Karpas-422 (cell line): Measurements from ENCODE around the gene ADGRD1. TPM values are rescaled to one million over a fixed set of nuclear protein-coding genes. Genes with fewer than 3 reads are reported as not detected.
"Not testable (repeated sequence)": the region's sequence is repeated elsewhere in the genome, so short reads cannot be mapped to it uniquely, and the experiment has no call there.

Experiments used
- DNase-seq: peaks from one replicate; pipeline ENCODE4 v3.0.0-alpha.2; 2015
- H2AFZ ChIP-seq: fragments of 200-600 bp; sonication (generic); 2 replicates; pipeline ENCODE4 v1.6.1; 2014; ENCODE audit warnings: antibody characterized with exemption, low read length, mixed read lengths
- H3K27ac ChIP-seq: fragments of 200-600 bp; sonication (generic); 2 replicates; pipeline ENCODE4 v1.5.1; 2014; ENCODE audit warnings: mild to moderate bottlenecking, low read length, moderate library complexity
- H3K27me3 ChIP-seq: fragments of 200-600 bp; sonication (generic); 2 replicates; pipeline ENCODE4 v1.6.1; 2014; ENCODE audit warnings: low read length, mixed read lengths
- H3K36me3 ChIP-seq: fragments of 200-600 bp; sonication (generic); 2 replicates; pipeline ENCODE4 v1.6.1; 2014; ENCODE audit warnings: low read length, mixed read lengths; ENCODE audit not compliant: insufficient read depth
- H3K4me1 ChIP-seq: fragments of 200-600 bp; sonication (generic); 2 replicates; pipeline ENCODE4 v1.6.1; 2014; ENCODE audit warnings: mild to moderate bottlenecking, low read length, mixed read lengths
- H3K4me2 ChIP-seq: fragments of 200-600 bp; sonication (generic); 2 replicates; pipeline ENCODE4 v1.6.1; 2014; ENCODE audit warnings: low read length, low read depth, mild to moderate bottlenecking; ENCODE audit not compliant: poor library complexity, severe bottlenecking
- H3K4me3 ChIP-seq: fragments of 200-600 bp; sonication (generic); 2 replicates; pipeline ENCODE4 v1.5.1; 2014; ENCODE audit warnings: mild to moderate bottlenecking, antibody characterized with exemption, low read length, mixed read lengths
- H3K79me2 ChIP-seq: fragments of 200-600 bp; sonication (generic); 2 replicates; pipeline ENCODE4 v1.6.1; 2014; ENCODE audit warnings: mild to moderate bottlenecking, low read length, mixed read lengths
- H3K9ac ChIP-seq: fragments of 200-600 bp; sonication (generic); 2 replicates; pipeline ENCODE4 v1.6.0; 2014; ENCODE audit warnings: low read length
- H3K9me2 ChIP-seq: fragments of 200-600 bp; sonication (generic), shearing (Covaris generic); replicated peaks from 2 replicates; pipeline ENCODE4 v1.6.0; 2014; ENCODE audit warnings: mild to moderate bottlenecking, low read length, moderate library complexity; ENCODE audit not compliant: insufficient read depth
- H3K9me3 ChIP-seq: fragments of 300-700, 200-600 bp; sonication (generic); 2 replicates; pipeline ENCODE4 v1.6.1; 2014; ENCODE audit warnings: low read length, mixed read lengths
- H4K20me1 ChIP-seq: fragments of 200-600 bp; sonication (generic); 2 replicates; pipeline ENCODE4 v1.6.1; 2014; ENCODE audit warnings: mild to moderate bottlenecking, antibody characterized with exemption, low read length, low read depth; ENCODE audit not compliant: insufficient read depth
- total RNA-seq: library from RNA; depleted of rRNA; stranded (reverse); fragments of >200 nt; shearing (Covaris generic); gene quantifications from 2 replicates; pipeline ENCODE4 v1.2.3, GENCODE V29; 2014; ENCODE audit warnings: low replicate concordance

ADGRD1 gene
- total RNA-seq, 1 experiment from 2014 or later = not detected

DNA sequence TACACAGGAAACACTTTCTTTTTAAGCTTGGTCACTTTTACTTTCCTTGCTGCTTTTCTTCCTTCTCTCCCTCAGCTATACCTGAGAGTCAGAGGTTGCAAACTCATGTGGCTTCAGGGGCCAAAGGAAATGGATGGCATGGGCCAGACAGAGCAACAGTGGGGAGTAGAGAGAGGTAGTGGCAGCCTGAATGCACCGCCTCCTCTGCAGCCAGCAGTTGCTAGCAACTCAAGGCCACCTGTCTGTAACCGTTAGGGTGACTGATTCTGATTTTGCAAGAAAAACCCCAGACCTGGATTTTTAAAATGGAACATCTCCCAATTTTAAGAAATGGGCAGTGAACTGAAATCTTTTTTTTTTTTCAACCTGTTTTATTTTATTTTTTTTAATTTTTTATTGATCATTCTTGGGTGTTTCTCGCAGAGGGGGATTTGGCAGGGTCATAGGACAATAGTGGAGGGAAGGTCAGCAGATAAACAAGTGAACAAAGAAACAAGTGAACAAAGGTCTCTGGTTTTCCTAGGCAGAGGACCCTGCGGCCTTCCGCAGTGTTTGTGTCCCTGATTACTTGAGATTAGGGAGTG is 41.8 kb downstream of the ADGRD1 start:
- not testable (repeated sequence) for H3K27me3 ChIP-seq, H3K9me2 ChIP-seq, H3K27ac ChIP-seq, H4K20me1 ChIP-seq, H3K9ac ChIP-seq, H3K4me3 ChIP-seq, H3K4me1 ChIP-seq, H3K9me3 ChIP-seq, H3K4me2 ChIP-seq, H3K79me2 ChIP-seq, H3K36me3 ChIP-seq, DNase-seq, H2AFZ ChIP-seq

DNA sequence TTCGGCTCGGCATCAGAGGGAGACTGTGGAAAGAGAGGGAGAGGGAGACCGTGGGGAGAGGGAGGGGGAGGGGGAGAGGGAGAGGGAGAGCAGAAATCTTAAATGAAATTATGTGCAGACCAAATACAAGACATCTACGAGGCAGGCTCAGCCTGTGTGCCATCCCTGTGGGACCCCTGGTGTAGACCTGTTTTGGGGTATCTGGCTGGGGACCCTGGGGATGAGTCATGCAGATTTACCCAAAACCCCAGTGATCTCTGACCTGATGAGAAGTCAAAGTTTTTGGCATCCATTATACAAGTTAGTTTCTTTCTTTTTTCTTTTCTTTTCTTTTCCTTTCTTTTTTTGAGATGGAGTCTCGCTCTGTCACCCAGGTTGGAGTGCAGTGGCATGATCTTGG is 44.4 kb downstream of the ADGRD1 start:
- Histone ChIP-seq H3K36me3 (no peaks in the 10 kb centered on the region), H3K4me2 (no peak overlapping the region), H3K9me2 (no peaks in the 10 kb centered on the region), H2AFZ (no peak overlapping the region), H3K79me2 (no peaks in the 10 kb centered on the region), H3K4me3 (no peak overlapping the region), H3K4me1 (no peaks in the 10 kb centered on the region), H4K20me1 (no peaks in the 10 kb centered on the region), H3K27ac (no peak overlapping the region), H3K9me3 (no peaks in the 10 kb centered on the region), H3K9ac (no peak overlapping the region), H3K27me3 (no peaks in the 10 kb centered on the region)
- DNase-seq = no peak

- Histone ChIP-seq H2AFZ (no peak overlapping the region), H3K27me3 (no peaks in the 10 kb centered on the region), H3K4me3 (no peak overlapping the region), H3K9me3 (no peaks in the 10 kb centered on the region), H4K20me1 (no peaks in the 10 kb centered on the region), H3K9me2 (no peaks in the 10 kb centered on the region), H3K4me2 (no peak overlapping the region), H3K27ac (no peak overlapping the region), H3K36me3 (no peaks in the 10 kb centered on the region), H3K79me2 (no peaks in the 10 kb centered on the region), H3K4me1 (no peaks in the 10 kb centered on the region), H3K9ac (no peak overlapping the region)
- DNase-seq = no peak
Observed at GRCh38 chr12:131000000-131000486, 46.3 kb downstream of the ADGRD1 start.

DNA sequence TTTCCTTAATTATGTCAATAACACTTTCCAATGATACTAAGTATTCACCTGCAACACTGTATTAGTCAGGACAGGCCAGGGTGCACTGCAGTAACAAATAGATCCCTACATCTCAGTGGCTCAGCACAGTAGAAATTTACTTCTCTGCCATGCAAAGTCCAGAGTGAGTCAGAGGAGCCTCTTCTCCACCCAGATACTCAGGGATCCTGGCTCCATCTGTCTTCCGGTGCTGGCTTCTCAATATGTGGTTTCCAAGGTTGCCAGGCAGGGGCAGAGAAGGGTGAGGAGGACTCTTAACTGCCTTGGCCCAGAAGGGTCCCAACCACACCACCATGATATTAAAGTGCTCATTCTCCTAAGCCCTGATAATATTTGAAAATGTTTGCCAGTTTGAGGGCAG is 47.8 kb downstream of the ADGRD1 start:
- no peaks in the 10 kb centered on the region for H3K9me2 ChIP-seq
- H3K27me3 ChIP-seq = no peaks in the 10 kb centered on the region
- no peak overlapping the region for H3K4me2 ChIP-seq
- H4K20me1 ChIP-seq = no peaks in the 10 kb centered on the region
- H3K36me3 ChIP-seq = no peaks in the 10 kb centered on the region
- H3K4me1 ChIP-seq = no peaks in the 10 kb centered on the region
- no peaks in the 10 kb centered on the region for H3K79me2 ChIP-seq
- no peak overlapping the region for H3K9ac ChIP-seq
- H2AFZ ChIP-seq = no peak overlapping the region
- DNase-seq = no peak
- no peak overlapping the region for H3K4me3 ChIP-seq
- H3K27ac ChIP-seq = no peak overlapping the region
- H3K9me3 ChIP-seq = no peaks in the 10 kb centered on the region

GRCh38 chr12:131002216-131002631 is 48.5 kb downstream of the ADGRD1 start:
- H3K27me3 ChIP-seq = no peaks in the 10 kb centered on the region
- H3K9me2 ChIP-seq = no peaks in the 10 kb centered on the region
- no peak overlapping the region for H3K4me2 ChIP-seq
- H3K4me1 ChIP-seq = no peaks in the 10 kb centered on the region
- H3K9ac ChIP-seq = no peak overlapping the region
- DNase-seq = no peak
- no peaks in the 10 kb centered on the region for H3K36me3 ChIP-seq
- no peak overlapping the region for H3K27ac ChIP-seq
- no peaks in the 10 kb centered on the region for H3K9me3 ChIP-seq
- H3K79me2 ChIP-seq = no peaks in the 10 kb centered on the region
- no peak overlapping the region for H3K4me3 ChIP-seq
- no peaks in the 10 kb centered on the region for H4K20me1 ChIP-seq
- H2AFZ ChIP-seq = no peak overlapping the region

DNA sequence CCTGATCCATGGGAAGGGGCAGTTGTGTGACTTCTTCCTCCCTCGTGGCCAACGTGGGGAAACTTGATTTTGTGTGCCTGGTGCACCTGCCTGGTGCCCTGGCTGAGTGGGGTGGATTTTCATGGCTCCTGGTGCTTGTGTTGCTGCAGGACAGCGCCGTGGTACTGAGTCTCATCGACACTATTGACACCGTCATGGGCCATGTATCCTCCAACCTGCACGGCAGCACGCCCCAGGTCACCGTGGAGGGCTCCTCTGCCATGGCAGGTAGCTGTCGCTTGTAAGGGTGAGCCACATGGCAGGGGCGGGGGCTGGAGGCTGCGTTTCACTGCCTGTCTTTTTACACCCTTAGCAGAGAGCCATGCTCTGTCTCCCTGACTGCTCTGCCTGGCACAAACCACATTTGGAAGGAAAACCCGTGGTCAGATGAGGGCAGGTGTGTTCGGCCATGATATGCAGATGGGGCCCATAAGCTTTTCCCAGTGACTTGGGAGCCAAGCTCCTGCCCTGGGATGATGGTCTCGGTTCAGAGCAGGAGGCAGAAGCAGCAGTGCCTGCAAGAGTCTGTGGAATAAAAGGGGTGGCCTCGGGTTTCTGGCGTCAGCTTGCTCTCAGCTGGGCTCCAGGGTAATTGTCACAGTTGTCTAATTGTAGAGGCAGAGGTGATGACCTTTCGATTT is 49.5 kb downstream of the ADGRD1 start:
- Histone ChIP-seq H2AFZ (no peak overlapping the region), H3K9ac (no peak overlapping the region), H3K36me3 (no peaks in the 10 kb centered on the region)

DNA sequence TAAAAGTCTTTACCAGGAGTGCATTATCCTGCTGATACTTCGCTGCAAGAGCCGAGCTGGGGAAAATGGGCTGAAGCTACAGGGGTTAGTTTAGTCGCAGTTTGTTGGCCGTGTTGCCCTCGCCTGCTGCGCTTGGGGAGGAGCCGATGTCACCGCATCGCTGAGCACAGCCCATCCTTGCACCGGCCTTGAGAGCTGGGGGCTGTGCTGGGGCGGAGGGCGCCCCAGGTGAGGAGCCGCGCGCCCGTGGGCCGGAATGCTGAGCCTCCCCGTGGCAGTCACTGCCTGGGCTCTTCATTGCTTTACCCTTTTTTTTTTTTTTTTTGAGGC is 50.0 kb downstream of the ADGRD1 start:
- Histone ChIP-seq H3K9me2 (no peaks in the 10 kb centered on the region), H2AFZ (no peak overlapping the region), H3K4me1 (no peaks in the 10 kb centered on the region), H3K9me3 (no peaks in the 10 kb centered on the region), H3K4me3 (no peak overlapping the region), H3K27me3 (no peaks in the 10 kb centered on the region), H3K36me3 (no peaks in the 10 kb centered on the region), H3K4me2 (no peak overlapping the region), H3K9ac (no peak overlapping the region), H3K79me2 (no peaks in the 10 kb centered on the region), H3K27ac (no peak overlapping the region), H4K20me1 (no peaks in the 10 kb centered on the region)
- DNase-seq = no peak

More for the DNA sequence above, 49.5 kb downstream of the ADGRD1 start:
- no peak for DNase-seq
- Histone ChIP-seq H3K27ac (no peak overlapping the region), H3K4me3 (no peak overlapping the region), H3K79me2 (no peaks in the 10 kb centered on the region), H3K9me2 (no peaks in the 10 kb centered on the region), H3K4me2 (no peak overlapping the region), H3K27me3 (no peaks in the 10 kb centered on the region), H3K4me1 (no peaks in the 10 kb centered on the region), H4K20me1 (no peaks in the 10 kb centered on the region), H3K9me3 (no peaks in the 10 kb centered on the region)

GRCh38 chr12:131004166-131004565 is 50.5 kb downstream of the ADGRD1 start:
- Histone ChIP-seq H3K4me3 (no peak overlapping the region), H2AFZ (no peak overlapping the region), H3K4me1 (no peaks in the 10 kb centered on the region), H3K36me3 (no peaks in the 10 kb centered on the region), H3K9me2 (no peaks in the 10 kb centered on the region), H3K79me2 (no peaks in the 10 kb centered on the region), H3K4me2 (no peak overlapping the region), H3K9ac (no peak overlapping the region), H4K20me1 (no peaks in the 10 kb centered on the region), H3K9me3 (no peaks in the 10 kb centered on the region), H3K27ac (no peak overlapping the region), H3K27me3 (no peaks in the 10 kb centered on the region)
- DNase-seq = no peak
